WTC11 (cell line): Measurements from ENCODE around the gene RGS7. TPM values are rescaled to one million over a fixed set of nuclear protein-coding genes. Genes with fewer than 3 reads are reported as not detected.

Source experiments
- ATAC-seq: fragments of 200-7000 bp; cut with Tn5 transposase; 2 replicates; pipeline ENCODE4 v1.10.0; 2021; ENCODE audit warnings: mild to moderate bottlenecking, moderate library complexity
- CTCF ChIA-PET: fragments of 300-600 bp; sonication (Branson Sonifier 250); formaldehyde crosslinking; loops from one replicate; lab custom pipeline; 2021; ENCODE audit warnings: antibody characterized with exemption; lab: Charles Lee
- POLR2A ChIA-PET: fragments of 350-600 bp; sonication (Branson Sonifier 250); formaldehyde crosslinking; loops from one replicate; lab custom pipeline; 2021; ENCODE audit warnings: antibody characterized with exemption; lab: Charles Lee
- DNase-seq: peaks from one replicate; pipeline ENCODE4 v3.0.0; 2021; ENCODE audit warnings: low spot score
- H3K27ac Mint-ChIP-seq: 2 replicates; pipeline ENCODE4 v1.8.0; 2021; ENCODE audit warnings: mixed read lengths
- H3K27me3 Mint-ChIP-seq: 2 replicates; pipeline ENCODE4 v1.8.0; 2021; ENCODE audit warnings: low read depth, mild to moderate bottlenecking, moderate library complexity, mixed read lengths
- H3K36me3 Mint-ChIP-seq: 2 replicates; pipeline ENCODE4 v1.8.0; 2021; ENCODE audit warnings: mixed read lengths
- H3K4me1 Mint-ChIP-seq: 2 replicates; pipeline ENCODE4 v1.8.0; 2022; ENCODE audit warnings: mixed read lengths
- H3K4me3 Mint-ChIP-seq: 2 replicates; pipeline ENCODE4 v1.8.0; 2021; ENCODE audit warnings: mild to moderate bottlenecking, moderate library complexity, mixed read lengths
- H3K9me3 Mint-ChIP-seq: 2 replicates; pipeline ENCODE4 v1.8.0; 2021; ENCODE audit warnings: mixed read lengths
- ETV6 ChIP-seq: sonication (generic); formaldehyde crosslinking; IDR thresholded peaks from 2 replicates; pipeline ENCODE4 v1.8.1; 2022; ENCODE audit warnings: mild to moderate bottlenecking, missing genetic modification reagents
- FOXJ3 ChIP-seq: sonication (generic); formaldehyde crosslinking; IDR thresholded peaks from 2 replicates; pipeline ENCODE4 v1.9.0; 2021; ENCODE audit warnings: missing genetic modification reagents, mild to moderate bottlenecking, borderline replicate concordance
- FOXP1 ChIP-seq: sonication (generic); formaldehyde crosslinking; IDR thresholded peaks from 2 replicates; pipeline ENCODE4 v1.8.0; 2022; ENCODE audit warnings: missing genetic modification reagents, mild to moderate bottlenecking, moderate library complexity, borderline replicate concordance
- HMGA2 ChIP-seq: fragments of 250-450 bp; sonication (Bioruptor Pico); IDR thresholded peaks from 2 replicates; pipeline ENCODE4 v1.4.0; 2021; ENCODE audit warnings: mild to moderate bottlenecking, moderate library complexity
- IRF2 ChIP-seq: sonication (generic); formaldehyde crosslinking; IDR thresholded peaks from 2 replicates; pipeline ENCODE4 v1.8.0; 2022; ENCODE audit warnings: low read depth, missing genetic modification reagents, borderline replicate concordance
- MXD4 ChIP-seq: fragments of 250-450 bp; sonication (Bioruptor Pico); IDR thresholded peaks from 2 replicates; pipeline ENCODE4 v1.8.0; 2021; ENCODE audit warnings: mild to moderate bottlenecking, moderate library complexity, borderline replicate concordance
- OVOL2 ChIP-seq: fragments of 250-450 bp; sonication (Bioruptor Pico); IDR thresholded peaks from 2 replicates; pipeline ENCODE4 v1.9.0; 2021; ENCODE audit warnings: mild to moderate bottlenecking, borderline replicate concordance
- PRRX2 ChIP-seq: fragments of 250-450 bp; sonication (Bioruptor Pico); IDR thresholded peaks from 2 replicates; pipeline ENCODE4 v1.8.0; 2021; ENCODE audit warnings: mild to moderate bottlenecking
- RORB ChIP-seq: fragments of 250-450 bp; sonication (Bioruptor Pico); IDR thresholded peaks from 2 replicates; pipeline ENCODE4 v1.9.0; 2021; ENCODE audit warnings: mild to moderate bottlenecking
- TEAD4 ChIP-seq: sonication (generic); formaldehyde crosslinking; IDR thresholded peaks from 2 replicates; pipeline ENCODE4 v1.8.0; 2022; ENCODE audit warnings: mild to moderate bottlenecking, missing genetic modification reagents
- ZNF121 ChIP-seq: sonication (generic); formaldehyde crosslinking; IDR thresholded peaks from 2 replicates; pipeline ENCODE4 v1.8.0; 2023; ENCODE audit warnings: missing genetic modification reagents
- ZNF263 ChIP-seq: sonication (generic); formaldehyde crosslinking; IDR thresholded peaks from 2 replicates; pipeline ENCODE4 v1.8.1; 2022; ENCODE audit warnings: low read depth, mild to moderate bottlenecking, moderate library complexity, missing genetic modification reagents
- ZNF396 ChIP-seq: fragments of 250-450 bp; sonication (Bioruptor Pico); IDR thresholded peaks from 2 replicates; pipeline ENCODE4 v1.8.0; 2021; ENCODE audit warnings: mild to moderate bottlenecking, moderate library complexity, borderline replicate concordance
- ZNF671 ChIP-seq: fragments of 250-450 bp; sonication (Bioruptor Pico); IDR thresholded peaks from 2 replicates; pipeline ENCODE4 v1.8.0; 2021; ENCODE audit warnings: mild to moderate bottlenecking
- total RNA-seq: library from RNA; stranded (reverse); gene quantifications from 3 replicates; pipeline ENCODE4 v1.2.3, GENCODE V29; 2021
- TF ChIP-seq, protein P1 (sequence below): sonication (generic); formaldehyde crosslinking; IDR thresholded peaks from 2 replicates; pipeline ENCODE4 v1.8.0; 2022; ENCODE audit warnings: mild to moderate bottlenecking, missing genetic modification reagents
- TF ChIP-seq, protein P2 (sequence below): sonication (generic); formaldehyde crosslinking; IDR thresholded peaks from 2 replicates; pipeline ENCODE4 v1.8.1; 2022; ENCODE audit warnings: low read depth, mild to moderate bottlenecking, moderate library complexity, missing genetic modification reagents, borderline replicate concordance
- TF ChIP-seq, protein P3 (sequence below): sonication (generic); formaldehyde crosslinking; IDR thresholded peaks from 2 replicates; pipeline ENCODE4 v1.8.0; 2023; ENCODE audit warnings: mild to moderate bottlenecking, missing genetic modification reagents
- TF ChIP-seq, protein P4 (sequence below): sonication (generic); formaldehyde crosslinking; IDR thresholded peaks from 2 replicates; pipeline ENCODE4 v1.8.1; 2023; ENCODE audit warnings: mild to moderate bottlenecking, moderate library complexity, missing genetic modification reagents
- TF ChIP-seq, protein P5 (sequence below): fragments of 250-450 bp; sonication (Bioruptor Pico); IDR thresholded peaks from 2 replicates; pipeline ENCODE4 v1.9.0; 2021; ENCODE audit warnings: mild to moderate bottlenecking
- TF ChIP-seq, protein P6 (sequence below): fragments of 250-450 bp; sonication (Bioruptor Pico); IDR thresholded peaks from 2 replicates; pipeline ENCODE4 v2.1.2; 2022; ENCODE audit warnings: mild to moderate bottlenecking, moderate library complexity
- TF ChIP-seq, protein P7 (sequence below): sonication (generic); formaldehyde crosslinking; IDR thresholded peaks from 2 replicates; pipeline ENCODE4 v1.8.0; 2022; ENCODE audit warnings: missing genetic modification reagents

Gene RGS7
- total RNA-seq, 1 experiment from 2014 or later = 1.2 TPM

DNA sequence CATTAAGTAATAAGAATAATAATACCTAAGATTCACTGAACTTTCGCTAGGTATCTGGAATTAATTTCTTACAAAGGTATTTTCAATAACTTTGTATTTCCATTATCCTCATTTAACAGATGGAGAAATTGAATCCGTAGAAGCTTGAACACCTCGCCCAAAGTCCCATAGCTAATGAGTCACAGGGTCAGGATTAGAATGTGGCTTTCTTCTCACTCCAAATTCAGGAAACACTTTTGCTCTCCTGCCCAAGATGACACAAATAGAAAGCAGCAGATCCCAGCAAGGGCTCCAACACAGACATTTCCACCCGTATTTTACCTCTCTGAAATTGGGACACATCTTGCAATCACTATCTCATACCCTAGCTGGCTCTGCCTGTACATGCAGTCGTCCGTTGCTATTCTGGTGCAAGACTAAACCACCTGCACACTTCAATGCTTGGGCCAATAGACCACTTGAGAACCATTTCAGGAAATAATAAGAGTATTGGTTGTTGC lies 619.2 kb downstream of the RGS7 start:
- DNase-seq (no peak), ATAC-seq (no peak)
- Mint-ChIP-seq H3K36me3 (no peaks in the 10 kb centered on the region), H3K4me3 (no peak overlapping the region), H3K4me1 (peaks cover 13% of the 10 kb centered on the region), H3K27me3 (no peaks in the 10 kb centered on the region), H3K9me3 (peaks cover 4% of the 10 kb centered on the region; the same call in 1 of the 2 replicates), H3K27ac (no peak overlapping the region)
- ChIA-PET POLR2A (no interaction called here), CTCF (no interaction called here)
- TF ChIP-seq ZNF121 (CRISPR knock-in tag) (no peak), ZNF396 (CRISPR knock-in tag) (no peak), FOXP1 (CRISPR knock-in tag) (no peak), ETV6 (CRISPR knock-in tag) (no peak), ZNF671 (CRISPR knock-in tag) (no peak), PRRX2 (no peak)

DNA sequence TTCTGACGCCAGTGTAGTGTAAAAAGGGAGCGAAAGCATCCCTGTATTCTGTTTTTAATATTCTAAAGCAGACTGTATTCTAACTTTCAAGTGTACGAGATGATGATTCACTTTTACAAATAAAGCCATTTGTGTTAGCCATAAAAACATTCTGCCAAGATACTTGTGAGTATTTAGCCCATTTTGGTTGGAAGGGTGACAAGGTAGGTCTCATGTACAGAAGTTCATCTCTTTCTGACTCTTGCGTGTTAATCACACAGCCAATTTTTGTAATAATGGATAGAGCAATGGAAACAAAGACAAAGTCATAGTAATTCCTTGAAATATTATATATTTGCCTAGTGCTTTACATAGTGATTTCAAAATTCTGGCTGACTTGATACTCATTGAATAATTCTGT lies 619.7 kb downstream of the RGS7 start:
- Mint-ChIP-seq H3K4me1 (peaks cover 13% of the 10 kb centered on the region), H3K4me3 (no peak overlapping the region), H3K27me3 (no peaks in the 10 kb centered on the region), H3K27ac (no peak overlapping the region), H3K36me3 (no peaks in the 10 kb centered on the region), H3K9me3 (peaks cover 4% of the 10 kb centered on the region; the same call in 1 of the 2 replicates)
- no peak for ATAC-seq
- ChIA-PET POLR2A (no interaction called here), CTCF (no interaction called here)
- no peak for DNase-seq
- TF ChIP-seq, protein P1, sequence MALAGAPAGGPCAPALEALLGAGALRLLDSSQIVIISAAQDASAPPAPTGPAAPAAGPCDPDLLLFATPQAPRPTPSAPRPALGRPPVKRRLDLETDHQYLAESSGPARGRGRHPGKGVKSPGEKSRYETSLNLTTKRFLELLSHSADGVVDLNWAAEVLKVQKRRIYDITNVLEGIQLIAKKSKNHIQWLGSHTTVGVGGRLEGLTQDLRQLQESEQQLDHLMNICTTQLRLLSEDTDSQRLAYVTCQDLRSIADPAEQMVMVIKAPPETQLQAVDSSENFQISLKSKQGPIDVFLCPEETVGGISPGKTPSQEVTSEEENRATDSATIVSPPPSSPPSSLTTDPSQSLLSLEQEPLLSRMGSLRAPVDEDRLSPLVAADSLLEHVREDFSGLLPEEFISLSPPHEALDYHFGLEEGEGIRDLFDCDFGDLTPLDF (CRISPR knock-in tag) = no peak
- TF ChIP-seq, protein P2, sequence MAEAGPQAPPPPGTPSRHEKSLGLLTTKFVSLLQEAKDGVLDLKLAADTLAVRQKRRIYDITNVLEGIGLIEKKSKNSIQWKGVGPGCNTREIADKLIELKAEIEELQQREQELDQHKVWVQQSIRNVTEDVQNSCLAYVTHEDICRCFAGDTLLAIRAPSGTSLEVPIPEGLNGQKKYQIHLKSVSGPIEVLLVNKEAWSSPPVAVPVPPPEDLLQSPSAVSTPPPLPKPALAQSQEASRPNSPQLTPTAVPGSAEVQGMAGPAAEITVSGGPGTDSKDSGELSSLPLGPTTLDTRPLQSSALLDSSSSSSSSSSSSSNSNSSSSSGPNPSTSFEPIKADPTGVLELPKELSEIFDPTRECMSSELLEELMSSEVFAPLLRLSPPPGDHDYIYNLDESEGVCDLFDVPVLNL (CRISPR knock-in tag) = no peak
- TF ChIP-seq ZNF121 (CRISPR knock-in tag) = no peak
- TF ChIP-seq MXD4 = no peak
- TF ChIP-seq TEAD4 (CRISPR knock-in tag) = no peak
- TF ChIP-seq, protein P3, sequence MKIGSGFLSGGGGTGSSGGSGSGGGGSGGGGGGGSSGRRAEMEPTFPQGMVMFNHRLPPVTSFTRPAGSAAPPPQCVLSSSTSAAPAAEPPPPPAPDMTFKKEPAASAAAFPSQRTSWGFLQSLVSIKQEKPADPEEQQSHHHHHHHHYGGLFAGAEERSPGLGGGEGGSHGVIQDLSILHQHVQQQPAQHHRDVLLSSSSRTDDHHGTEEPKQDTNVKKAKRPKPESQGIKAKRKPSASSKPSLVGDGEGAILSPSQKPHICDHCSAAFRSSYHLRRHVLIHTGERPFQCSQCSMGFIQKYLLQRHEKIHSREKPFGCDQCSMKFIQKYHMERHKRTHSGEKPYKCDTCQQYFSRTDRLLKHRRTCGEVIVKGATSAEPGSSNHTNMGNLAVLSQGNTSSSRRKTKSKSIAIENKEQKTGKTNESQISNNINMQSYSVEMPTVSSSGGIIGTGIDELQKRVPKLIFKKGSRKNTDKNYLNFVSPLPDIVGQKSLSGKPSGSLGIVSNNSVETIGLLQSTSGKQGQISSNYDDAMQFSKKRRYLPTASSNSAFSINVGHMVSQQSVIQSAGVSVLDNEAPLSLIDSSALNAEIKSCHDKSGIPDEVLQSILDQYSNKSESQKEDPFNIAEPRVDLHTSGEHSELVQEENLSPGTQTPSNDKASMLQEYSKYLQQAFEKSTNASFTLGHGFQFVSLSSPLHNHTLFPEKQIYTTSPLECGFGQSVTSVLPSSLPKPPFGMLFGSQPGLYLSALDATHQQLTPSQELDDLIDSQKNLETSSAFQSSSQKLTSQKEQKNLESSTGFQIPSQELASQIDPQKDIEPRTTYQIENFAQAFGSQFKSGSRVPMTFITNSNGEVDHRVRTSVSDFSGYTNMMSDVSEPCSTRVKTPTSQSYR (CRISPR knock-in tag) = no peak
- no peak for TF ChIP-seq HMGA2 (CRISPR knock-in tag)
- TF ChIP-seq IRF2 (CRISPR knock-in tag) = no peak
- no peak for TF ChIP-seq FOXJ3
- TF ChIP-seq, protein P4, sequence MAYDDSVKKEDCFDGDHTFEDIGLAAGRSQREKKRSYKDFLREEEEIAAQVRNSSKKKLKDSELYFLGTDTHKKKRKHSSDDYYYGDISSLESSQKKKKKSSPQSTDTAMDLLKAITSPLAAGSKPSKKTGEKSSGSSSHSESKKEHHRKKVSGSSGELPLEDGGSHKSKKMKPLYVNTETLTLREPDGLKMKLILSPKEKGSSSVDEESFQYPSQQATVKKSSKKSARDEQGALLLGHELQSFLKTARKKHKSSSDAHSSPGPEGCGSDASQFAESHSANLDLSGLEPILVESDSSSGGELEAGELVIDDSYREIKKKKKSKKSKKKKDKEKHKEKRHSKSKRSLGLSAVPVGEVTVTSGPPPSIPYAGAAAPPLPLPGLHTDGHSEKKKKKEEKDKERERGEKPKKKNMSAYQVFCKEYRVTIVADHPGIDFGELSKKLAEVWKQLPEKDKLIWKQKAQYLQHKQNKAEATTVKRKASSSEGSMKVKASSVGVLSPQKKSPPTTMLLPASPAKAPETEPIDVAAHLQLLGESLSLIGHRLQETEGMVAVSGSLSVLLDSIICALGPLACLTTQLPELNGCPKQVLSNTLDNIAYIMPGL (CRISPR knock-in tag) = no peak
- TF ChIP-seq, protein P5, sequence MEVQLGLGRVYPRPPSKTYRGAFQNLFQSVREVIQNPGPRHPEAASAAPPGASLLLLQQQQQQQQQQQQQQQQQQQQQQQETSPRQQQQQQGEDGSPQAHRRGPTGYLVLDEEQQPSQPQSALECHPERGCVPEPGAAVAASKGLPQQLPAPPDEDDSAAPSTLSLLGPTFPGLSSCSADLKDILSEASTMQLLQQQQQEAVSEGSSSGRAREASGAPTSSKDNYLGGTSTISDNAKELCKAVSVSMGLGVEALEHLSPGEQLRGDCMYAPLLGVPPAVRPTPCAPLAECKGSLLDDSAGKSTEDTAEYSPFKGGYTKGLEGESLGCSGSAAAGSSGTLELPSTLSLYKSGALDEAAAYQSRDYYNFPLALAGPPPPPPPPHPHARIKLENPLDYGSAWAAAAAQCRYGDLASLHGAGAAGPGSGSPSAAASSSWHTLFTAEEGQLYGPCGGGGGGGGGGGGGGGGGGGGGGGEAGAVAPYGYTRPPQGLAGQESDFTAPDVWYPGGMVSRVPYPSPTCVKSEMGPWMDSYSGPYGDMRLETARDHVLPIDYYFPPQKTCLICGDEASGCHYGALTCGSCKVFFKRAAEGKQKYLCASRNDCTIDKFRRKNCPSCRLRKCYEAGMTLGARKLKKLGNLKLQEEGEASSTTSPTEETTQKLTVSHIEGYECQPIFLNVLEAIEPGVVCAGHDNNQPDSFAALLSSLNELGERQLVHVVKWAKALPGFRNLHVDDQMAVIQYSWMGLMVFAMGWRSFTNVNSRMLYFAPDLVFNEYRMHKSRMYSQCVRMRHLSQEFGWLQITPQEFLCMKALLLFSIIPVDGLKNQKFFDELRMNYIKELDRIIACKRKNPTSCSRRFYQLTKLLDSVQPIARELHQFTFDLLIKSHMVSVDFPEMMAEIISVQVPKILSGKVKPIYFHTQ (CRISPR knock-in tag) = no peak
- no peak for TF ChIP-seq RORB (CRISPR knock-in tag)
- TF ChIP-seq, protein P6, sequence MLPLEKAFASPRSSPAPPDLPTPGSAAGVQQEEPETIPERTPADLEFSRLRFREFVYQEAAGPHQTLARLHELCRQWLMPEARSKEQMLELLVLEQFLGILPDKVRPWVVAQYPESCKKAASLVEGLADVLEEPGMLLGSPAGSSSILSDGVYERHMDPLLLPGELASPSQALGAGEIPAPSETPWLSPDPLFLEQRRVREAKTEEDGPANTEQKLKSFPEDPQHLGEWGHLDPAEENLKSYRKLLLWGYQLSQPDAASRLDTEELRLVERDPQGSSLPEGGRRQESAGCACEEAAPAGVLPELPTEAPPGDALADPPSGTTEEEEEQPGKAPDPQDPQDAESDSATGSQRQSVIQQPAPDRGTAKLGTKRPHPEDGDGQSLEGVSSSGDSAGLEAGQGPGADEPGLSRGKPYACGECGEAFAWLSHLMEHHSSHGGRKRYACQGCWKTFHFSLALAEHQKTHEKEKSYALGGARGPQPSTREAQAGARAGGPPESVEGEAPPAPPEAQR (CRISPR knock-in tag) = no peak
- no peak for TF ChIP-seq ZNF263 (CRISPR knock-in tag)
- TF ChIP-seq, protein P7, sequence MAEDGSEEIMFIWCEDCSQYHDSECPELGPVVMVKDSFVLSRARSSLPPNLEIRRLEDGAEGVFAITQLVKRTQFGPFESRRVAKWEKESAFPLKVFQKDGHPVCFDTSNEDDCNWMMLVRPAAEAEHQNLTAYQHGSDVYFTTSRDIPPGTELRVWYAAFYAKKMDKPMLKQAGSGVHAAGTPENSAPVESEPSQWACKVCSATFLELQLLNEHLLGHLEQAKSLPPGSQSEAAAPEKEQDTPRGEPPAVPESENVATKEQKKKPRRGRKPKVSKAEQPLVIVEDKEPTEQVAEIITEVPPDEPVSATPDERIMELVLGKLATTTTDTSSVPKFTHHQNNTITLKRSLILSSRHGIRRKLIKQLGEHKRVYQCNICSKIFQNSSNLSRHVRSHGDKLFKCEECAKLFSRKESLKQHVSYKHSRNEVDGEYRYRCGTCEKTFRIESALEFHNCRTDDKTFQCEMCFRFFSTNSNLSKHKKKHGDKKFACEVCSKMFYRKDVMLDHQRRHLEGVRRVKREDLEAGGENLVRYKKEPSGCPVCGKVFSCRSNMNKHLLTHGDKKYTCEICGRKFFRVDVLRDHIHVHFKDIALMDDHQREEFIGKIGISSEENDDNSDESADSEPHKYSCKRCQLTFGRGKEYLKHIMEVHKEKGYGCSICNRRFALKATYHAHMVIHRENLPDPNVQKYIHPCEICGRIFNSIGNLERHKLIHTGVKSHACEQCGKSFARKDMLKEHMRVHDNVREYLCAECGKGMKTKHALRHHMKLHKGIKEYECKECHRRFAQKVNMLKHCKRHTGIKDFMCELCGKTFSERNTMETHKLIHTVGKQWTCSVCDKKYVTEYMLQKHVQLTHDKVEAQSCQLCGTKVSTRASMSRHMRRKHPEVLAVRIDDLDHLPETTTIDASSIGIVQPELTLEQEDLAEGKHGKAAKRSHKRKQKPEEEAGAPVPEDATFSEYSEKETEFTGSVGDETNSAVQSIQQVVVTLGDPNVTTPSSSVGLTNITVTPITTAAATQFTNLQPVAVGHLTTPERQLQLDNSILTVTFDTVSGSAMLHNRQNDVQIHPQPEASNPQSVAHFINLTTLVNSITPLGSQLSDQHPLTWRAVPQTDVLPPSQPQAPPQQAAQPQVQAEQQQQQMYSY (CRISPR knock-in tag) = no peak
- no peak for TF ChIP-seq OVOL2 (CRISPR knock-in tag)
- no peak for TF ChIP-seq FOXP1 (CRISPR knock-in tag)
